GM12865 (cell line): ENCODE data around the gene PON1.

Experiments used
- DNase-seq: peaks from one replicate; pipeline ENCODE4 v3.0.0; 2010; ENCODE audit warnings: low read depth
- H3K4me3 ChIP-seq: 2 replicates; pipeline ENCODE4 v1.5.1; 2011; ENCODE audit warnings: mild to moderate bottlenecking, low read depth, low read length, control low read depth
- CTCF ChIP-seq: IDR thresholded peaks from 2 replicates; pipeline ENCODE4 v1.5.1; 2011; ENCODE audit warnings: low read length, control low read depth, low read depth, inconsistent platforms; ENCODE audit not compliant: insufficient read depth; ENCODE audit errors: missing control alignments

PON1 gene

GRCh38 chr7:95264363-95264891 is 59.9 kb downstream of the PON1 start:
- DNase-seq = no peak
- H3K4me3 ChIP-seq = no peak overlapping the region
- TF ChIP-seq CTCF = no peak

- H3K4me3 ChIP-seq = no peak overlapping the region
- no peak for TF ChIP-seq CTCF
- DNase-seq = no peak
Measured at GRCh38 chr7:95263785-95264362, 60.5 kb downstream of the PON1 start.

- no peak for DNase-seq
- no peak for TF ChIP-seq CTCF
Measured at GRCh38 chr7:95262875-95263274, 61.5 kb downstream of the PON1 start.

GRCh38 chr7:95261895-95262415 is 62.4 kb downstream of the PON1 start:
- no peak for TF ChIP-seq CTCF
- no peak for DNase-seq
- no peak overlapping the region for H3K4me3 ChIP-seq

More at GRCh38 chr7:95262875-95263274, 61.5 kb downstream of the PON1 start:
- no peak overlapping the region for H3K4me3 ChIP-seq

GRCh38 chr7:95255691-95256090 is 68.6 kb downstream of the PON1 start:
- DNase-seq = no peak
- H3K4me3 ChIP-seq = no peak overlapping the region
- no peak for TF ChIP-seq CTCF

- no peak overlapping the region for H3K4me3 ChIP-seq
- DNase-seq = no peak
- no peak for TF ChIP-seq CTCF
Measured at GRCh38 chr7:95253986-95254385, 70.3 kb downstream of the PON1 start.

- TF ChIP-seq CTCF = no peak
- no peak overlapping the region for H3K4me3 ChIP-seq
- DNase-seq = no peak
Measured at GRCh38 chr7:95251966-95252365, 72.4 kb downstream of the PON1 start.
